HCT116 (cell line): ENCODE measurements around the gene ENPEP. TPM values are rescaled to one million over a fixed set of nuclear protein-coding genes. Genes with fewer than 3 reads are reported as not detected.

Experiments used
- ATAC-seq: fragments of 200-7000 bp; cut with Tn5 transposase; 2 replicates; pipeline ENCODE4 v1.9.1; 2020; ENCODE audit warnings: mild to moderate bottlenecking, moderate library complexity
- BruUV-seq: library from RNA; stranded (reverse); fragments of 400-500 nt; replicated peaks from 2 replicates; lab custom pipeline; 2021; lab: Mats Ljungman, UMichigan
- CTCF ChIA-PET: fragments of 300-600 bp; sonication (Branson Sonifier 250); formaldehyde crosslinking; loops from one replicate; lab custom pipeline; 2021; ENCODE audit warnings: antibody characterized with exemption; lab: Charles Lee
- POLR2A ChIA-PET: fragments of 300-600, 350-600 bp; sonication (Branson Sonifier 250); formaldehyde crosslinking; loops from one replicate; lab custom pipeline; 2021; ENCODE audit warnings: antibody characterized with exemption; lab: Charles Lee
- RAD21 ChIA-PET, 2 experiments: fragments of 300-600 bp; sonication (Branson Sonifier 250); formaldehyde crosslinking; loops; one replicate each; lab custom pipeline; 2023; ENCODE audit warnings: low total read pairs in 2 of 2; ENCODE audit not compliant: uncharacterized antibody in 2 of 2, unreplicated experiment in 2 of 2, low non-redundant PET in 1 of 2; lab: Charles Lee
- DNase-seq: peaks from one replicate; pipeline ENCODE4 v3.0.0-alpha.2; 2010; ENCODE audit warnings: low read depth, low spot score
- H2AFZ ChIP-seq: fragments of 200-600 bp; shearing (Covaris generic), sonication (generic); 2 replicates; pipeline ENCODE4 v1.6.1; 2017; ENCODE audit warnings: low read depth, mixed run types, mixed read lengths, antibody characterized with exemption, low read length; ENCODE audit not compliant: poor library complexity, severe bottlenecking
- H3K27ac ChIP-seq: 2 replicates; pipeline ENCODE4 v1.5.1; 2012; ENCODE audit warnings: low read depth, low read length
- H3K27me3 ChIP-seq: fragments of 200-600 bp; sonication (generic); 2 replicates; pipeline ENCODE4 v1.6.1; 2016; ENCODE audit warnings: mixed run types, low read length, mixed read lengths; ENCODE audit not compliant: insufficient read depth
- H3K36me3 ChIP-seq, 2 experiments: fragments of 200-500 bp in 1 of 2; fragments of 200-600 bp in 1 of 2; sonication (Bioruptor generic) in 1 of 2; sonication (generic) in 1 of 2; 2 replicates each; pipeline versions ENCODE4 v1.5.1 to v1.6.1; 2014 to 2016; ENCODE audit warnings: low read length in 2 of 2, inconsistent platforms in 1 of 2, mixed read lengths in 1 of 2, mixed run types in 1 of 2; ENCODE audit not compliant: insufficient read depth in 2 of 2, control insufficient read depth in 1 of 2
- H3K4me1 ChIP-seq, 2 experiments: fragments of 200-600 bp in 1 of 2; sonication (generic) in 1 of 2; 2 replicates each; pipeline versions ENCODE4 v1.5.1 to v1.6.1; 2012 to 2017; ENCODE audit warnings: low read length in 2 of 2, inconsistent platforms in 1 of 2, mild to moderate bottlenecking in 1 of 2, mixed read lengths in 1 of 2, mixed run types in 1 of 2, moderate library complexity in 1 of 2; ENCODE audit not compliant: insufficient read depth in 2 of 2, control insufficient read depth in 1 of 2
- H3K4me2 ChIP-seq: fragments of 200-600 bp; sonication (generic); 2 replicates; pipeline ENCODE4 v1.6.1; 2017; ENCODE audit warnings: mixed run types, low read length, mixed read lengths
- H3K4me3 ChIP-seq, 2 experiments: fragments of 200-600 bp in 1 of 2; sonication (generic) in 1 of 2; replicated peaks in 1 of 2; 2 replicates each; pipeline ENCODE4 v1.5.1; 2011 to 2016; ENCODE audit warnings: low read length in 2 of 2, control low read depth in 1 of 2, low read depth in 1 of 2, mild to moderate bottlenecking in 1 of 2, mixed read lengths in 1 of 2, mixed run types in 1 of 2
- H3K79me2 ChIP-seq: fragments of 200-600 bp; sonication (generic); 2 replicates; pipeline ENCODE4 v1.6.1; 2017; ENCODE audit warnings: mild to moderate bottlenecking, mixed run types, low read length, moderate library complexity, mixed read lengths; ENCODE audit not compliant: insufficient read depth
- H3K9ac ChIP-seq: fragments of 200-600 bp; sonication (generic); 2 replicates; pipeline ENCODE4 v1.6.1; 2016; ENCODE audit warnings: low read length, mixed read lengths
- H3K9me2 ChIP-seq: fragments of 200-600 bp; sonication (generic), shearing (Covaris generic); 2 replicates; pipeline ENCODE4 v1.6.1; 2017; ENCODE audit warnings: mixed run types, mild to moderate bottlenecking, moderate library complexity; ENCODE audit not compliant: insufficient read depth
- H3K9me3 ChIP-seq, 2 experiments: fragments of 200-500 bp in 1 of 2; fragments of 200-600 bp in 1 of 2; sonication (Bioruptor generic) in 1 of 2; sonication (generic) in 1 of 2; 2 replicates each; pipeline ENCODE4 v1.6.1; 2014 to 2017; ENCODE audit warnings: low read length in 2 of 2, mixed read lengths in 2 of 2, inconsistent platforms in 1 of 2, low read depth in 1 of 2, mild to moderate bottlenecking in 1 of 2, mixed run types in 1 of 2, moderate library complexity in 1 of 2; ENCODE audit not compliant: control insufficient read depth in 1 of 2, insufficient read depth in 1 of 2
- H4K20me1 ChIP-seq: fragments of 200-600 bp; sonication (generic), shearing (Covaris generic); 2 replicates; pipeline ENCODE4 v1.6.1; 2017; ENCODE audit warnings: mixed run types, mild to moderate bottlenecking, moderate library complexity; ENCODE audit not compliant: insufficient read depth
- CBX3 ChIP-seq: IDR thresholded peaks from 2 replicates; pipeline ENCODE4 v1.6.1; 2012; ENCODE audit warnings: low read depth
- POLR2A ChIP-seq: IDR thresholded peaks from 2 replicates; pipeline ENCODE4 v1.7.0; 2011; ENCODE audit warnings: borderline replicate concordance; ENCODE audit not compliant: insufficient read depth, insufficient read length; ENCODE audit errors: extremely low read depth
- SIN3A ChIP-seq: IDR thresholded peaks from 2 replicates; pipeline ENCODE4 v1.6.1; 2012; ENCODE audit warnings: low read depth
- TCF7L2 ChIP-seq: IDR thresholded peaks from 2 replicates; pipeline ENCODE4 v1.7.0; 2011; ENCODE audit warnings: borderline replicate concordance, inconsistent platforms; ENCODE audit not compliant: insufficient read depth, insufficient read length; ENCODE audit errors: extremely low read depth
- ZBTB33 ChIP-seq: IDR thresholded peaks from 2 replicates; pipeline ENCODE4 v1.6.1; 2011; ENCODE audit warnings: mild to moderate bottlenecking, low read length, moderate library complexity; ENCODE audit not compliant: insufficient replicate concordance; ENCODE audit errors: extremely low read depth
- ZNF274 ChIP-seq: fragments of 200-500 bp; sonication (Bioruptor generic); IDR thresholded peaks from 2 replicates; pipeline ENCODE4 v1.6.1; 2014; ENCODE audit warnings: mild to moderate bottlenecking, low read depth, low read length, inconsistent platforms
- intact Hi-C: fragments of 100-400 bp; cut with micrococcal nuclease; formaldehyde crosslinking; loops from 2 replicates; pipeline ENCODE4 v1.10.0; 2022
- total RNA-seq: library from RNA; stranded (reverse); gene quantifications from one replicate; pipeline ENCODE4 v1.2.1, GENCODE V29; 2021; ENCODE audit not compliant: unreplicated experiment
- TF ChIP-seq, protein P1 (sequence below), 3 experiments: fragments of 200-600 bp in 1 of 3; sonication (generic) in 1 of 3; IDR thresholded peaks in 2 of 3; conservative IDR thresholded peaks in 1 of 3; 2 replicates each; pipeline ENCODE4 v1.5.1; 2012 to 2017; ENCODE audit warnings: low read depth in 2 of 3, low read length in 2 of 3, antibody characterized with exemption in 1 of 3, borderline replicate concordance in 1 of 3, control low read depth in 1 of 3, mild to moderate bottlenecking in 1 of 3, mixed read lengths in 1 of 3, mixed run types in 1 of 3, moderate library complexity in 1 of 3; ENCODE audit not compliant: insufficient read depth in 1 of 3
- TF ChIP-seq, protein P2 (sequence below): IDR thresholded peaks from 2 replicates; pipeline ENCODE4 v1.6.1; 2012

Gene ENPEP
- total RNA-seq, 1 experiment from 2014 or later, result 4.5 TPM

DNA sequence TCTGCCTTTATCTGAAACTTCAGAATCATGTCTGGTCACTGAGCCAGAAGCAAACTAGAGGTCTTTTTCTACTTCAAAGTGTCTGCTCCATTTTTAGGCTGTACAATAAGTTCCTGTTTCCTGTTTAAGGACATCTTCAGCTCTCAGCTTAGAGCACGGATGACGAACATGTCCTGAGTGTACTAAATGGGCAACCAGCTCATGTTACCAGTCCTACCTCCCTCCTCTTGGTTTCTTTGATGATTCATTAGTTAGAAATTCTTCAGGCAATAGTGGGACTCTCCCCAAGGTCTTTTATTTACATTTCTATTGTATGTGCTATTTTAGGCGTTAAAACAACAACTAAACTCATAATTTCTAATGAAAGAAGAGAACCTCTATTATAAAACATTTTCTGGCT lies 58.0 kb downstream of the ENPEP start (continued):
- TF ChIP-seq, protein P1, sequence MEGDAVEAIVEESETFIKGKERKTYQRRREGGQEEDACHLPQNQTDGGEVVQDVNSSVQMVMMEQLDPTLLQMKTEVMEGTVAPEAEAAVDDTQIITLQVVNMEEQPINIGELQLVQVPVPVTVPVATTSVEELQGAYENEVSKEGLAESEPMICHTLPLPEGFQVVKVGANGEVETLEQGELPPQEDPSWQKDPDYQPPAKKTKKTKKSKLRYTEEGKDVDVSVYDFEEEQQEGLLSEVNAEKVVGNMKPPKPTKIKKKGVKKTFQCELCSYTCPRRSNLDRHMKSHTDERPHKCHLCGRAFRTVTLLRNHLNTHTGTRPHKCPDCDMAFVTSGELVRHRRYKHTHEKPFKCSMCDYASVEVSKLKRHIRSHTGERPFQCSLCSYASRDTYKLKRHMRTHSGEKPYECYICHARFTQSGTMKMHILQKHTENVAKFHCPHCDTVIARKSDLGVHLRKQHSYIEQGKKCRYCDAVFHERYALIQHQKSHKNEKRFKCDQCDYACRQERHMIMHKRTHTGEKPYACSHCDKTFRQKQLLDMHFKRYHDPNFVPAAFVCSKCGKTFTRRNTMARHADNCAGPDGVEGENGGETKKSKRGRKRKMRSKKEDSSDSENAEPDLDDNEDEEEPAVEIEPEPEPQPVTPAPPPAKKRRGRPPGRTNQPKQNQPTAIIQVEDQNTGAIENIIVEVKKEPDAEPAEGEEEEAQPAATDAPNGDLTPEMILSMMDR (IDR thresholded peaks at IDR 0.05 in 2 of 3, conservative IDR thresholded peaks at IDR 0.05 in 1 of 3; ENCODE audit: borderline replicate concordance in 1 of 3, insufficient read depth in 1 of 3, low read depth in 2 of 3, low read length in 2 of 3), result no peak

GRCh38 chr4:110540581-110540980 lies 64.6 kb downstream of the ENPEP start:
- RAD21 ChIA-PET, result no interaction called here
- H3K4me1 ChIP-seq, result peaks cover 0 to 4% of the 10 kb centered on the region in 2 experiments; a peak in 1 of 4 replicates
- intact Hi-C loops, result no loop called here
- H3K4me3 ChIP-seq, result no peak overlapping the region
- DNase-seq (no peak), ATAC-seq (no peak)
- H3K36me3 ChIP-seq, result no peaks in the 10 kb centered on the region
- H3K9me3 ChIP-seq, result peaks cover 0 to 8% of the 10 kb centered on the region in 2 experiments; a peak in 1 of 4 replicates
- H3K9me2 ChIP-seq, result no peaks in the 10 kb centered on the region
- no peaks in the 10 kb centered on the region for H3K79me2 ChIP-seq
- H3K27ac ChIP-seq, result no peak overlapping the region
- TF ChIP-seq CBX3 (no peak), SIN3A (no peak), ZNF274 (no peak), TCF7L2 (no peak), ZBTB33 (no peak), POLR2A (no peak)
- TF ChIP-seq, protein P2, sequence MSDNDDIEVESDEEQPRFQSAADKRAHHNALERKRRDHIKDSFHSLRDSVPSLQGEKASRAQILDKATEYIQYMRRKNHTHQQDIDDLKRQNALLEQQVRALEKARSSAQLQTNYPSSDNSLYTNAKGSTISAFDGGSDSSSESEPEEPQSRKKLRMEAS, result no peak
- TF ChIP-seq, all 23 proteins: peak for 0
- Histone ChIP-seq H4K20me1 (no peaks in the 10 kb centered on the region), H3K27me3 (no peaks in the 10 kb centered on the region), H2AFZ (no peak overlapping the region), H3K4me2 (no peak overlapping the region), H3K9ac (no peak overlapping the region)
- ChIA-PET POLR2A (no interaction called here), CTCF (no interaction called here)
- BruUV-seq, result no TSS peak
